Measurements from ENCODE around the gene RPF1.

DNA sequence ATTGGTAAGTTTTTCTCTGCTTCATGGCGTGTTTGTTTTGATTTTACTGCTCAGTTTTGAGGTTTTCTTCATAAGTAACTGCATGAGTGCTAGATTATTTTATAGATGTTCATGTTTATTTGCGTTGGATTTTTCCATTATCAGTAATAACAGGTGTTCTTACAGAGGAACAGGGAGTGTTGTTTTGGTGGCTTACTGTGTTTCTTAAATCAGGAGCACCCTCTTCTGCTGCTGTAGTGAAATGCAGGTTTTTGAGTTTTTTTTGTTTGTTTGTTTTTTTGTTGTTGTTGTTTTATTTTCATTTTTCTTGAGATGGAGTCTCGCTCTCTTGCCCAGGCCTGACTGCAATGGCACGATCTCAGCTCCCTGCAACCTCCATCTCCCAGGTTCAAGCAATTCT is 62.6 kb downstream of the RPF1 start:
- TF ChIP-seq CTCF (IDR thresholded peaks at IDR 0.05; ENCODE audit: poor library complexity, severe bottlenecking) (no peak), EZH2 (IDR thresholded peaks at IDR 0.05; ENCODE audit: borderline replicate concordance, insufficient read depth, low read length, poor library complexity, severe bottlenecking) (no peak), TAF1 (IDR thresholded peaks at IDR 0.05; ENCODE audit: low read depth) (no peak), MXI1 (conservative IDR thresholded peaks at IDR 0.05; ENCODE audit: poor library complexity, severe bottlenecking) (no peak), SMC3 (conservative IDR thresholded peaks at IDR 0.05; ENCODE audit: poor library complexity) (no peak)

All from neural cell (in vitro differentiated cells).